ENCODE results near the gene ATXN7.

DNA sequence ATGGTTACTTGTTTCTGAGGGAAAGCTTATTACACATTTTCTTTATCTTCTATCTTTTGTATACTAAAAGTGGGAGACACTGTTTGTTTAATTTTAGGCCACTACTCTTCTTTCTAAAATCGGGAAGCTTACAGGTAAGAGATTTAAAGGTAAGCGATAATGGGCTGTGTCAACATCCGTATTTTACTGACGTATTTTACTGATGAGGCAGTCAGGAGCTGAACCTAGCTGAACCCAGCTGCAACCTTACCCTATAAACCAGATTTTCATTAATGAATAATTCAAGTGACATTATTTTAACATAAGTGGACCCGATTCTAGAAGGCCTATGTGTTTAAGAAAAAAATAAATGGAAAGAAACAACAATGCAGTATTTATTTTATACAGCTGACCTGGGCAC, 146.5 kb downstream of the ATXN7 start:
- no peak for TF ChIP-seq CHD1 (IDR thresholded peaks at IDR 0.05; ENCODE audit: low read depth, low read length)
- TF ChIP-seq, protein P1, sequence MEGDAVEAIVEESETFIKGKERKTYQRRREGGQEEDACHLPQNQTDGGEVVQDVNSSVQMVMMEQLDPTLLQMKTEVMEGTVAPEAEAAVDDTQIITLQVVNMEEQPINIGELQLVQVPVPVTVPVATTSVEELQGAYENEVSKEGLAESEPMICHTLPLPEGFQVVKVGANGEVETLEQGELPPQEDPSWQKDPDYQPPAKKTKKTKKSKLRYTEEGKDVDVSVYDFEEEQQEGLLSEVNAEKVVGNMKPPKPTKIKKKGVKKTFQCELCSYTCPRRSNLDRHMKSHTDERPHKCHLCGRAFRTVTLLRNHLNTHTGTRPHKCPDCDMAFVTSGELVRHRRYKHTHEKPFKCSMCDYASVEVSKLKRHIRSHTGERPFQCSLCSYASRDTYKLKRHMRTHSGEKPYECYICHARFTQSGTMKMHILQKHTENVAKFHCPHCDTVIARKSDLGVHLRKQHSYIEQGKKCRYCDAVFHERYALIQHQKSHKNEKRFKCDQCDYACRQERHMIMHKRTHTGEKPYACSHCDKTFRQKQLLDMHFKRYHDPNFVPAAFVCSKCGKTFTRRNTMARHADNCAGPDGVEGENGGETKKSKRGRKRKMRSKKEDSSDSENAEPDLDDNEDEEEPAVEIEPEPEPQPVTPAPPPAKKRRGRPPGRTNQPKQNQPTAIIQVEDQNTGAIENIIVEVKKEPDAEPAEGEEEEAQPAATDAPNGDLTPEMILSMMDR (conservative IDR thresholded peaks at IDR 0.05; ENCODE audit: low read depth, low read length), result no peak
- no peak for TF ChIP-seq ELK1 (IDR thresholded peaks at IDR 0.05; ENCODE audit: borderline replicate concordance, low read depth, low read length)
- TF ChIP-seq POLR2A (IDR thresholded peaks at IDR 0.05; ENCODE audit: low read depth, low read length), result no peak
- no peak for TF ChIP-seq BHLHE40 (IDR thresholded peaks at IDR 0.05; ENCODE audit: low read depth, low read length)
- no peak for TF ChIP-seq FOS (IDR thresholded peaks at IDR 0.05; ENCODE audit: low read depth, low read length)
- no peak for TF ChIP-seq RFX5 (IDR thresholded peaks at IDR 0.05; ENCODE audit: low read depth, low read length)
- no peak for TF ChIP-seq RAD21 (IDR thresholded peaks at IDR 0.05; ENCODE audit: low read length)
- no peak for TF ChIP-seq MAZ (IDR thresholded peaks at IDR 0.05; ENCODE audit: borderline replicate concordance, low read depth, low read length)
- TF ChIP-seq NFE2L2 (IDR thresholded peaks at IDR 0.05; ENCODE audit: low read depth, low read length), result no peak
- no peak for TF ChIP-seq RCOR1 (IDR thresholded peaks at IDR 0.05; ENCODE audit: insufficient replicate concordance, low read length)
- TF ChIP-seq CEBPB (IDR thresholded peaks at IDR 0.05; ENCODE audit: low read depth, low read length), result no peak
- TF ChIP-seq, protein P2, sequence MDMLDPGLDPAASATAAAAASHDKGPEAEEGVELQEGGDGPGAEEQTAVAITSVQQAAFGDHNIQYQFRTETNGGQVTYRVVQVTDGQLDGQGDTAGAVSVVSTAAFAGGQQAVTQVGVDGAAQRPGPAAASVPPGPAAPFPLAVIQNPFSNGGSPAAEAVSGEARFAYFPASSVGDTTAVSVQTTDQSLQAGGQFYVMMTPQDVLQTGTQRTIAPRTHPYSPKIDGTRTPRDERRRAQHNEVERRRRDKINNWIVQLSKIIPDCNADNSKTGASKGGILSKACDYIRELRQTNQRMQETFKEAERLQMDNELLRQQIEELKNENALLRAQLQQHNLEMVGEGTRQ (IDR thresholded peaks at IDR 0.05; ENCODE audit: low read depth, low read length), result no peak
